ENCODE measurements around the gene RALGAPA2.

The RALGAPA2 gene

GRCh38 chr20:20612251-20612650 is 100.2 kb downstream of the RALGAPA2 start:
- H3K4me3 ChIP-seq (replicated peaks in 1 of 2; ENCODE audit: low read depth in 2 of 2, low read length in 2 of 2), result no peak overlapping the region
- no peak for TF ChIP-seq CTCF (IDR thresholded peaks at IDR 0.05; ENCODE audit: low read depth, low read length)
- DNase-seq (ENCODE audit: low read depth in 2 of 2), result no peak

GRCh38 chr20:20611167-20611566 is 101.3 kb downstream of the RALGAPA2 start:
- DNase-seq (ENCODE audit: low read depth in 2 of 2), result no peak
- no peak for TF ChIP-seq CTCF (IDR thresholded peaks at IDR 0.05; ENCODE audit: low read depth, low read length)
- no peak overlapping the region for H3K4me3 ChIP-seq (replicated peaks in 1 of 2; ENCODE audit: low read depth in 2 of 2, low read length in 2 of 2)

- no peak for DNase-seq (ENCODE audit: low read depth in 2 of 2)
- TF ChIP-seq CTCF (IDR thresholded peaks at IDR 0.05; ENCODE audit: low read depth, low read length), result no peak
- no peak overlapping the region for H3K4me3 ChIP-seq (replicated peaks in 1 of 2; ENCODE audit: low read depth in 2 of 2, low read length in 2 of 2)
Observed at GRCh38 chr20:20609522-20609921, 102.9 kb downstream of the RALGAPA2 start.

- no peak overlapping the region for H3K4me3 ChIP-seq (replicated peaks in 1 of 2; ENCODE audit: low read depth in 2 of 2, low read length in 2 of 2)
- no peak for DNase-seq (ENCODE audit: low read depth in 2 of 2)
- no peak for TF ChIP-seq CTCF (IDR thresholded peaks at IDR 0.05; ENCODE audit: low read depth, low read length)
Observed at GRCh38 chr20:20608641-20609040, 103.8 kb downstream of the RALGAPA2 start.

GRCh38 chr20:20608041-20608440 is 104.4 kb downstream of the RALGAPA2 start:
- TF ChIP-seq CTCF (IDR thresholded peaks at IDR 0.05; ENCODE audit: low read depth, low read length), result no peak
- H3K4me3 ChIP-seq (replicated peaks in 1 of 2; ENCODE audit: low read depth in 2 of 2, low read length in 2 of 2), result no peak overlapping the region
- no peak for DNase-seq (ENCODE audit: low read depth in 2 of 2)

GRCh38 chr20:20606881-20607280 is 105.6 kb downstream of the RALGAPA2 start:
- no peak for TF ChIP-seq CTCF (IDR thresholded peaks at IDR 0.05; ENCODE audit: low read depth, low read length)
- DNase-seq (ENCODE audit: low read depth in 2 of 2), result no peak
- H3K4me3 ChIP-seq (replicated peaks in 1 of 2; ENCODE audit: low read depth in 2 of 2, low read length in 2 of 2), result no peak overlapping the region

GRCh38 chr20:20606050-20606449 is 106.4 kb downstream of the RALGAPA2 start:
- H3K4me3 ChIP-seq (replicated peaks in 1 of 2; ENCODE audit: low read depth in 2 of 2, low read length in 2 of 2), result no peak overlapping the region
- peak in 1 of 2 donors; percentile 4 for DNase-seq (ENCODE audit: low read depth in 2 of 2)
- TF ChIP-seq CTCF (IDR thresholded peaks at IDR 0.05; ENCODE audit: low read depth, low read length), result no peak

All from cardiac fibroblast (primary cell).